ENCODE measurements around the gene RTP5.

RTP5 gene

GRCh38 chr2:241857041-241857541 lies 12.4 kb upstream of the RTP5 start:
- no peak for DNase-seq

GRCh38 chr2:241857572-241858121 lies 11.9 kb upstream of the RTP5 start:
- DNase-seq = no peak

GRCh38 chr2:241858206-241859016 lies 11.1 kb upstream of the RTP5 start, which contains the start of gene PDCD1:
Gene PDCD1 (minus strand): TSS chr2:241858894. CDS start chr2:241858838, 56 bp downstream.
- DNase-seq = peak in 4 of 56 donors; percentile 18 to 55 (median 32)

GRCh38 chr2:241859017-241859435 lies 10.5 kb upstream of the RTP5 start:
- DNase-seq = peak in 1 of 56 donors; percentile 65

- peak in 19 of 56 donors; percentile 24 to 73 (median 52) for DNase-seq
Measured at GRCh38 chr2:241859436-241860183, 9.9 kb upstream of the RTP5 start.

GRCh38 chr2:241860184-241861078 lies 9.1 kb upstream of the RTP5 start:
- DNase-seq = peak in 1 of 56 donors; percentile 62

GRCh38 chr2:241861264-241861663 lies 8.3 kb upstream of the RTP5 start:
- DNase-seq = no peak

- no peak for DNase-seq
Measured at GRCh38 chr2:241862093-241862492, 7.4 kb upstream of the RTP5 start.

- DNase-seq = no peak
Measured at GRCh38 chr2:241862775-241863535, 6.6 kb upstream of the RTP5 start.

- DNase-seq = no peak
Measured at GRCh38 chr2:241863536-241863954, 6.0 kb upstream of the RTP5 start.

GRCh38 chr2:241864168-241864849 lies 5.2 kb upstream of the RTP5 start:
- DNase-seq = no peak

- DNase-seq = no peak
Measured at GRCh38 chr2:241864850-241865213, 4.7 kb upstream of the RTP5 start.

GRCh38 chr2:241865416-241865956 lies 4.0 kb upstream of the RTP5 start:
- DNase-seq = no peak

- peak in 3 of 56 donors; percentile 28 to 31 (median 28) for DNase-seq
Measured at GRCh38 chr2:241865957-241866789, 3.4 kb upstream of the RTP5 start.

- DNase-seq = no peak
Measured at GRCh38 chr2:241866790-241867645, 2.5 kb upstream of the RTP5 start.

GRCh38 chr2:241867776-241868420 lies 1.6 kb upstream of the RTP5 start:
- DNase-seq = no peak

GRCh38 chr2:241868661-241869081 lies 858 bp upstream of the RTP5 start:
- peak in 5 of 56 donors; percentile 25 to 54 (median 37) for DNase-seq
